HEK293 (cell line): Measurements from ENCODE around the gene TRUB2.

Experiments
- FEZF1 ChIP-seq: fragments of 450-650 bp; formaldehyde crosslinking; IDR thresholded peaks from 2 replicates; pipeline ENCODE4 v1.5.1; 2016; ENCODE audit warnings: missing biosample characterization, missing genetic modification characterization
- GLIS1 ChIP-seq: fragments of 450-650 bp; formaldehyde crosslinking; IDR thresholded peaks from 2 replicates; pipeline ENCODE4 v1.5.1; 2016; ENCODE audit warnings: missing biosample characterization, missing genetic modification characterization
- KLF1 ChIP-seq: fragments of 450-650 bp; formaldehyde crosslinking; IDR thresholded peaks from 2 replicates; pipeline ENCODE4 v1.5.1; 2016; ENCODE audit warnings: missing biosample characterization, missing genetic modification characterization
- OSR2 ChIP-seq: fragments of 450-650 bp; formaldehyde crosslinking; IDR thresholded peaks from 2 replicates; pipeline ENCODE4 v1.5.1; 2016; ENCODE audit warnings: missing biosample characterization, missing genetic modification characterization
- OVOL3 ChIP-seq: fragments of 450-650 bp; formaldehyde crosslinking; IDR thresholded peaks from 2 replicates; pipeline ENCODE4 v1.5.1; 2016; ENCODE audit warnings: missing biosample characterization, missing genetic modification characterization
- PRDM1 ChIP-seq: fragments of 450-650 bp; formaldehyde crosslinking; IDR thresholded peaks from 2 replicates; pipeline ENCODE4; 2016; ENCODE audit warnings: missing biosample characterization, missing genetic modification characterization
- SALL2 ChIP-seq: fragments of 450-650 bp; formaldehyde crosslinking; IDR thresholded peaks from 2 replicates; pipeline ENCODE4 v1.5.0; 2017; ENCODE audit warnings: missing biosample characterization, mild to moderate bottlenecking, missing genetic modification characterization, borderline replicate concordance
- TCF7L2 ChIP-seq: IDR thresholded peaks from 2 replicates; pipeline ENCODE4 v1.6.1; 2011; ENCODE audit warnings: low read depth, mild to moderate bottlenecking, inconsistent platforms, low read length, moderate library complexity, borderline replicate concordance
- ZBTB8A ChIP-seq: fragments of 450-650 bp; formaldehyde crosslinking; IDR thresholded peaks from 2 replicates; pipeline ENCODE4 v1.5.1; 2016; ENCODE audit warnings: missing biosample characterization, missing genetic modification characterization
- ZNF133 ChIP-seq: fragments of 450-650 bp; formaldehyde crosslinking; IDR thresholded peaks from 2 replicates; pipeline ENCODE4 v1.5.1; 2016; ENCODE audit warnings: missing biosample characterization, missing genetic modification characterization
- ZNF16 ChIP-seq: fragments of 450-650 bp; formaldehyde crosslinking; IDR thresholded peaks from 2 replicates; pipeline ENCODE4 v1.5.1; 2016; ENCODE audit warnings: low read depth, missing biosample characterization, missing genetic modification characterization
- ZNF239 ChIP-seq: fragments of 450-650 bp; formaldehyde crosslinking; IDR thresholded peaks from 2 replicates; pipeline ENCODE4 v1.5.1; 2016; ENCODE audit warnings: missing biosample characterization, missing genetic modification characterization
- ZNF302 ChIP-seq: fragments of 450-650 bp; formaldehyde crosslinking; IDR thresholded peaks from 2 replicates; pipeline ENCODE4 v1.5.1; 2016; ENCODE audit warnings: missing biosample characterization, missing genetic modification characterization, low read depth
- ZNF426 ChIP-seq: fragments of 450-650 bp; formaldehyde crosslinking; IDR thresholded peaks from 2 replicates; pipeline ENCODE4 v1.5.1; 2017; ENCODE audit warnings: missing biosample characterization, missing genetic modification characterization, mild to moderate bottlenecking, inconsistent platforms, moderate library complexity
- ZNF510 ChIP-seq: fragments of 450-650 bp; formaldehyde crosslinking; IDR thresholded peaks from 2 replicates; pipeline ENCODE4 v1.5.1; 2018; ENCODE audit warnings: mild to moderate bottlenecking, missing genetic modification characterization, missing biosample characterization; ENCODE audit not compliant: insufficient replicate concordance
- ZNF544 ChIP-seq: fragments of 450-650 bp; formaldehyde crosslinking; IDR thresholded peaks from 2 replicates; pipeline ENCODE4 v1.5.0; 2017; ENCODE audit warnings: missing biosample characterization, missing genetic modification characterization
- ZNF600 ChIP-seq: fragments of 450-650 bp; formaldehyde crosslinking; IDR thresholded peaks from 2 replicates; pipeline ENCODE4 v1.5.1; 2016; ENCODE audit warnings: missing biosample characterization, missing genetic modification characterization
- ZNF610 ChIP-seq: fragments of 450-650 bp; formaldehyde crosslinking; IDR thresholded peaks from 2 replicates; pipeline ENCODE4 v1.5.1; 2016; ENCODE audit warnings: missing biosample characterization, missing genetic modification characterization, borderline replicate concordance
- ZNF623 ChIP-seq: fragments of 450-650 bp; formaldehyde crosslinking; IDR thresholded peaks from 2 replicates; pipeline ENCODE4 v1.5.1; 2016; ENCODE audit warnings: missing biosample characterization, missing genetic modification characterization
- ZNF670 ChIP-seq: fragments of 450-650 bp; formaldehyde crosslinking; IDR thresholded peaks from 2 replicates; pipeline ENCODE4 v1.5.1; 2016; ENCODE audit warnings: missing biosample characterization, missing genetic modification characterization, low read depth
- ZNF777 ChIP-seq: fragments of 450-650 bp; formaldehyde crosslinking; IDR thresholded peaks from 2 replicates; pipeline ENCODE4 v1.5.1; 2017; ENCODE audit warnings: missing biosample characterization, missing genetic modification characterization, borderline replicate concordance
- ZSCAN16 ChIP-seq: fragments of 450-650 bp; formaldehyde crosslinking; IDR thresholded peaks from 2 replicates; pipeline ENCODE4 v1.5.1; 2016; ENCODE audit warnings: missing biosample characterization, missing genetic modification characterization
- TF ChIP-seq, protein P1 (sequence below): sonication (generic); formaldehyde crosslinking; IDR thresholded peaks from 2 replicates; pipeline ENCODE4 v1.8.1; 2022; ENCODE audit warnings: mild to moderate bottlenecking, moderate library complexity, missing genetic modification reagents
- TF ChIP-seq, protein P2 (sequence below): fragments of 450-650 bp; formaldehyde crosslinking; IDR thresholded peaks from 2 replicates; pipeline ENCODE4 v1.5.1; 2017; ENCODE audit warnings: missing biosample characterization, mild to moderate bottlenecking, missing genetic modification characterization, moderate library complexity
- TF ChIP-seq, protein P3 (sequence below): fragments of 450-650 bp; formaldehyde crosslinking; IDR thresholded peaks from 2 replicates; pipeline ENCODE4 v1.5.1; 2016; ENCODE audit warnings: missing biosample characterization, missing genetic modification characterization
- TF ChIP-seq, protein P4 (sequence below): fragments of 450-650 bp; formaldehyde crosslinking; IDR thresholded peaks from 2 replicates; pipeline ENCODE4 v1.5.1; 2016; ENCODE audit warnings: missing biosample characterization, missing genetic modification characterization, borderline replicate concordance
- TF ChIP-seq, protein P5 (sequence below): fragments of 450-650 bp; formaldehyde crosslinking; IDR thresholded peaks from 2 replicates; pipeline ENCODE4 v1.5.1; 2016; ENCODE audit warnings: missing biosample characterization, missing genetic modification characterization
- TF ChIP-seq, protein P6 (sequence below): fragments of 450-650 bp; formaldehyde crosslinking; IDR thresholded peaks from 2 replicates; pipeline ENCODE4 v1.5.1; 2017; ENCODE audit warnings: missing biosample characterization, missing genetic modification characterization

The TRUB2 gene

DNA sequence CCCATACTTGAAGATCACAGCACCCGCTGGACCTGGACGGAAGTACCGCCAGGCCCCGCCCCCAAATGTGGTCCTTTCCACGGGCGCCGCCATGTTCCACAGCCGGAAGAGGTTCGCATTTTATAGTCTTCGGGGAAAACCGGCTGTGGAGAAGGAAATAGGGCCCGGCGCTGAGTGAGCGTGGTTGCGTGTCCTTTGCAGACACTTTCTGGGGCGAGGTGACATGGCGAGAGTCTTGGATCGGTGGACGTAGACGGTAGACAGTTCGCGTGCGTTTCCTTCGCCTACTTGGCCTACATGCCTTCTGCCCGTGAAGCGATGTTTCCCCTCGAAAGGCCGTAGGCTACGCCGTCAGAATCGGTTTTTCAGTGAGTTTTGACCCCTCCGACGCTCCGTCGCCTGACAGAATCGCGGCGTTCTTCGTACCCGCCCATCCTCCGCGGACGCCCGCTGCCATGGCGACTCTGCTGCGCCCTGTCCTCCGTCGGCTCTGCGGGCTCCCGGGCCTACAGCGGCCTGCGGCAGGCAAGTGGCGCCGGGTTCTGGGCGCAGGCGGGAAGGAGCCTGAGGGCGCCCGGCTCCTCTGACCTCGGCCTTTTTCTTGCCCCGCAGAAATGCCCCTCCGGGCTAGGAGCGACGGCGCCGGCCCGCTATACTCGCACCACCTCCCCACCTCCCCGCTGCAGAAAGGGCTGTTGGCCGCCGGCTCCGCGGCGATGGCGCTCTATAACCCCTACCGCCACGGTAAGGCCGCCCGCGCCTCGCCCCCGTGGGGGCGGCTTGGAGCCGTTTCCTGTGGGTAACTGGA, at the start of gene TRUB2, which contains the start of gene COQ4 (continued):
- TF ChIP-seq ZNF239 (tag by site-specific recombination) (no peak), FEZF1 (tag by site-specific recombination) (peak; percentile 60; the same call in 1 of the 2 replicates), SALL2 (tag by site-specific recombination) (no peak), ZNF133 (tag by site-specific recombination) (no peak), ZNF16 (tag by site-specific recombination) (no peak), KLF1 (tag by site-specific recombination) (peak; percentile 61; the same call in 1 of the 2 replicates), PRDM1 (tag by site-specific recombination) (peak; percentile 31; the same call in 1 of the 2 replicates), OSR2 (tag by site-specific recombination) (no peak), ZNF510 (tag by site-specific recombination) (no peak), ZNF777 (tag by site-specific recombination) (peak; percentile 96), ZNF302 (tag by site-specific recombination) (peak; percentile 19; the same call in 1 of the 2 replicates), ZNF600 (0 out of 2 replicates have a peak, but pooled peaks have one; percentile 57), ZBTB8A (peak; percentile 93), OVOL3 (tag by site-specific recombination) (0 out of 2 replicates have a peak, but pooled peaks have one; percentile 53), ZNF670 (tag by site-specific recombination) (no peak), GLIS1 (tag by site-specific recombination) (no peak), ZNF426 (no peak), ZNF623 (tag by site-specific recombination) (no peak; the same call in 1 of the 2 replicates), ZNF544 (no peak), ZNF610 (tag by site-specific recombination) (peak; percentile 69), TCF7L2 (peak; percentile 71; the same call in 1 of the 2 replicates), ZSCAN16 (tag by site-specific recombination) (peak; percentile 29; the same call in 1 of the 2 replicates)
- TF ChIP-seq, protein P1, sequence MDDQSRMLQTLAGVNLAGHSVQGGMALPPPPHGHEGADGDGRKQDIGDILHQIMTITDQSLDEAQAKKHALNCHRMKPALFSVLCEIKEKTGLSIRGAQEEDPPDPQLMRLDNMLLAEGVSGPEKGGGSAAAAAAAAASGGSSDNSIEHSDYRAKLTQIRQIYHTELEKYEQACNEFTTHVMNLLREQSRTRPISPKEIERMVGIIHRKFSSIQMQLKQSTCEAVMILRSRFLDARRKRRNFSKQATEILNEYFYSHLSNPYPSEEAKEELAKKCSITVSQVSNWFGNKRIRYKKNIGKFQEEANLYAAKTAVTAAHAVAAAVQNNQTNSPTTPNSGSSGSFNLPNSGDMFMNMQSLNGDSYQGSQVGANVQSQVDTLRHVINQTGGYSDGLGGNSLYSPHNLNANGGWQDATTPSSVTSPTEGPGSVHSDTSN (CRISPR knock-in tag) = peak; percentile 71
- TF ChIP-seq, protein P2, sequence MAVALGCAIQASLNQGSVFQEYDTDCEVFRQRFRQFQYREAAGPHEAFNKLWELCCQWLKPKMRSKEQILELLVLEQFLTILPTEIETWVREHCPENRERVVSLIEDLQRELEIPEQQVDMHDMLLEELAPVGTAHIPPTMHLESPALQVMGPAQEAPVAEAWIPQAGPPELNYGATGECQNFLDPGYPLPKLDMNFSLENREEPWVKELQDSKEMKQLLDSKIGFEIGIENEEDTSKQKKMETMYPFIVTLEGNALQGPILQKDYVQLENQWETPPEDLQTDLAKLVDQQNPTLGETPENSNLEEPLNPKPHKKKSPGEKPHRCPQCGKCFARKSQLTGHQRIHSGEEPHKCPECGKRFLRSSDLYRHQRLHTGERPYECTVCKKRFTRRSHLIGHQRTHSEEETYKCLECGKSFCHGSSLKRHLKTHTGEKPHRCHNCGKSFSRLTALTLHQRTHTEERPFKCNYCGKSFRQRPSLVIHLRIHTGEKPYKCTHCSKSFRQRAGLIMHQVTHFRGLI (tag by site-specific recombination) = no peak; the same call in 1 of the 2 replicates
- TF ChIP-seq, protein P3, sequence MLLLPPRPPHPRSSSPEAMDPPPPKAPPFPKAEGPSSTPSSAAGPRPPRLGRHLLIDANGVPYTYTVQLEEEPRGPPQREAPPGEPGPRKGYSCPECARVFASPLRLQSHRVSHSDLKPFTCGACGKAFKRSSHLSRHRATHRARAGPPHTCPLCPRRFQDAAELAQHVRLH (tag by site-specific recombination) = peak; percentile 73; the same call in 1 of the 2 replicates
- TF ChIP-seq, protein P4, sequence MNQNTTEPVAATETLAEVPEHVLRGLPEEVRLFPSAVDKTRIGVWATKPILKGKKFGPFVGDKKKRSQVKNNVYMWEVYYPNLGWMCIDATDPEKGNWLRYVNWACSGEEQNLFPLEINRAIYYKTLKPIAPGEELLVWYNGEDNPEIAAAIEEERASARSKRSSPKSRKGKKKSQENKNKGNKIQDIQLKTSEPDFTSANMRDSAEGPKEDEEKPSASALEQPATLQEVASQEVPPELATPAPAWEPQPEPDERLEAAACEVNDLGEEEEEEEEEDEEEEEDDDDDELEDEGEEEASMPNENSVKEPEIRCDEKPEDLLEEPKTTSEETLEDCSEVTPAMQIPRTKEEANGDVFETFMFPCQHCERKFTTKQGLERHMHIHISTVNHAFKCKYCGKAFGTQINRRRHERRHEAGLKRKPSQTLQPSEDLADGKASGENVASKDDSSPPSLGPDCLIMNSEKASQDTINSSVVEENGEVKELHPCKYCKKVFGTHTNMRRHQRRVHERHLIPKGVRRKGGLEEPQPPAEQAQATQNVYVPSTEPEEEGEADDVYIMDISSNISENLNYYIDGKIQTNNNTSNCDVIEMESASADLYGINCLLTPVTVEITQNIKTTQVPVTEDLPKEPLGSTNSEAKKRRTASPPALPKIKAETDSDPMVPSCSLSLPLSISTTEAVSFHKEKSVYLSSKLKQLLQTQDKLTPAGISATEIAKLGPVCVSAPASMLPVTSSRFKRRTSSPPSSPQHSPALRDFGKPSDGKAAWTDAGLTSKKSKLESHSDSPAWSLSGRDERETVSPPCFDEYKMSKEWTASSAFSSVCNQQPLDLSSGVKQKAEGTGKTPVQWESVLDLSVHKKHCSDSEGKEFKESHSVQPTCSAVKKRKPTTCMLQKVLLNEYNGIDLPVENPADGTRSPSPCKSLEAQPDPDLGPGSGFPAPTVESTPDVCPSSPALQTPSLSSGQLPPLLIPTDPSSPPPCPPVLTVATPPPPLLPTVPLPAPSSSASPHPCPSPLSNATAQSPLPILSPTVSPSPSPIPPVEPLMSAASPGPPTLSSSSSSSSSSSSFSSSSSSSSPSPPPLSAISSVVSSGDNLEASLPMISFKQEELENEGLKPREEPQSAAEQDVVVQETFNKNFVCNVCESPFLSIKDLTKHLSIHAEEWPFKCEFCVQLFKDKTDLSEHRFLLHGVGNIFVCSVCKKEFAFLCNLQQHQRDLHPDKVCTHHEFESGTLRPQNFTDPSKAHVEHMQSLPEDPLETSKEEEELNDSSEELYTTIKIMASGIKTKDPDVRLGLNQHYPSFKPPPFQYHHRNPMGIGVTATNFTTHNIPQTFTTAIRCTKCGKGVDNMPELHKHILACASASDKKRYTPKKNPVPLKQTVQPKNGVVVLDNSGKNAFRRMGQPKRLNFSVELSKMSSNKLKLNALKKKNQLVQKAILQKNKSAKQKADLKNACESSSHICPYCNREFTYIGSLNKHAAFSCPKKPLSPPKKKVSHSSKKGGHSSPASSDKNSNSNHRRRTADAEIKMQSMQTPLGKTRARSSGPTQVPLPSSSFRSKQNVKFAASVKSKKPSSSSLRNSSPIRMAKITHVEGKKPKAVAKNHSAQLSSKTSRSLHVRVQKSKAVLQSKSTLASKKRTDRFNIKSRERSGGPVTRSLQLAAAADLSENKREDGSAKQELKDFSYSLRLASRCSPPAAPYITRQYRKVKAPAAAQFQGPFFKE (tag by site-specific recombination) = no peak
- TF ChIP-seq, protein P5, sequence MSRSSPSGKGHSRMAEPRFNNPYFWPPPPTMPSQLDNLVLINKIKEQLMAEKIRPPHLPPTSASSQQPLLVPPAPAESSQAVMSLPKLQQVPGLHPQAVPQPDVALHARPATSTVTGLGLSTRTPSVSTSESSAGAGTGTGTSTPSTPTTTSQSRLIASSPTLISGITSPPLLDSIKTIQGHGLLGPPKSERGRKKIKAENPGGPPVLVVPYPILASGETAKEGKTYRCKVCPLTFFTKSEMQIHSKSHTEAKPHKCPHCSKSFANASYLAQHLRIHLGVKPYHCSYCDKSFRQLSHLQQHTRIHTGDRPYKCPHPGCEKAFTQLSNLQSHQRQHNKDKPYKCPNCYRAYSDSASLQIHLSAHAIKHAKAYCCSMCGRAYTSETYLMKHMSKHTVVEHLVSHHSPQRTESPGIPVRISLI (tag by site-specific recombination) = no peak
- TF ChIP-seq, protein P6, sequence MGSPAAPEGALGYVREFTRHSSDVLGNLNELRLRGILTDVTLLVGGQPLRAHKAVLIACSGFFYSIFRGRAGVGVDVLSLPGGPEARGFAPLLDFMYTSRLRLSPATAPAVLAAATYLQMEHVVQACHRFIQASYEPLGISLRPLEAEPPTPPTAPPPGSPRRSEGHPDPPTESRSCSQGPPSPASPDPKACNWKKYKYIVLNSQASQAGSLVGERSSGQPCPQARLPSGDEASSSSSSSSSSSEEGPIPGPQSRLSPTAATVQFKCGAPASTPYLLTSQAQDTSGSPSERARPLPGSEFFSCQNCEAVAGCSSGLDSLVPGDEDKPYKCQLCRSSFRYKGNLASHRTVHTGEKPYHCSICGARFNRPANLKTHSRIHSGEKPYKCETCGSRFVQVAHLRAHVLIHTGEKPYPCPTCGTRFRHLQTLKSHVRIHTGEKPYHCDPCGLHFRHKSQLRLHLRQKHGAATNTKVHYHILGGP (tag by site-specific recombination) = no peak
